22Rv1 (cell line): Measurements from ENCODE around the gene SLC26A8.

ENCODE experiments used
- H3K27ac ChIP-seq: fragments of 450-650 bp; 2 replicates; pipeline ENCODE4 v1.5.1; 2017
- CTCF ChIP-seq: fragments of 450-650 bp; IDR thresholded peaks from 2 replicates; pipeline ENCODE4 v1.5.1; 2017; ENCODE audit warnings: mild to moderate bottlenecking
- ZFX ChIP-seq: fragments of 450-650 bp; IDR thresholded peaks from 2 replicates; pipeline ENCODE4 v1.6.1; 2017; ENCODE audit warnings: antibody characterized with exemption, borderline replicate concordance

The SLC26A8 gene

GRCh38 chr6:35897036-35897435, 127.4 kb downstream of the SLC26A8 start:
- H3K27ac ChIP-seq = no peak overlapping the region
- no peak for TF ChIP-seq ZFX
- no peak for TF ChIP-seq CTCF

GRCh38 chr6:35896228-35896627, 128.2 kb downstream of the SLC26A8 start:
- TF ChIP-seq ZFX (no peak), CTCF (no peak)
- no peak overlapping the region for H3K27ac ChIP-seq

DNA sequence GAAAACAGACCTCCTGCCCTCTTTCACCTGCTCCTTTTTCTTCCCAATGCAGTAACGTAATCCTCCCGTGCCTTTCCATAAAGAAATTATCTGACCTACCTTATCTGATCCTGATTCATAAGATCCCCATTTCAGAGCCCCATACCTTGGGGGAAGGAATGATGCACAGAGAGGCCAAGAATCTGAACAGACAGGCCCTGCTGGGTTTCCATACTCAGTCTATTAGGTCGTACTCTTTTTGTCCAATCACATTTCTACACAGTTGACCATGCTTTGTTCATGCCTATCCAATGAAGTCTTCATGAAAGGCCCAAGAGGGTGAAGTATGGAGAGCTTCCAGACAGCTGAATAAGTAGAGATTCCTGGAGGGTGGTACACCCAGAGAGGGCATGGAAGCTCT, 128.9 kb downstream of the SLC26A8 start:
- no peak overlapping the region for H3K27ac ChIP-seq
- TF ChIP-seq ZFX = no peak
- no peak for TF ChIP-seq CTCF

DNA sequence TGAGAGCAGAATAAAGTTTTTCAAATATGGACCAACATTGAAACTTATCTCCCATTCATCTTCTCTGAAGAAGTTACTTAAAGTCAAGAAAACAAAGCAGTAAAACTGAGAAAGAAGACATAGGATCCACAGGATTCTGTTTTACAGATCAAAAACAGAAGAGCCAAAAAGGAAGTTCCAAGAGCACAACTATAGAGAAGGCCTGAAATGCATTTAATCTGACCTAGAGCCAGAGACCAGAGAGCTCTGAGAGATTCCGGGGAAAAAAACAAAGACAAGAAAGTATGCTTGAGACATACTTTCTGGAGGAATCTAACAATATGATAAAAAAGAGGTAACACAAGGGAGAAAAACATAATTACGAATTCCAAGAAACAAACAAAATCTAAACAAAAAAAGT, 129.7 kb downstream of the SLC26A8 start:
- H3K27ac ChIP-seq = no peak overlapping the region
- TF ChIP-seq ZFX (no peak), CTCF (no peak)
